ENCODE data around the gene MESP1.

DNA sequence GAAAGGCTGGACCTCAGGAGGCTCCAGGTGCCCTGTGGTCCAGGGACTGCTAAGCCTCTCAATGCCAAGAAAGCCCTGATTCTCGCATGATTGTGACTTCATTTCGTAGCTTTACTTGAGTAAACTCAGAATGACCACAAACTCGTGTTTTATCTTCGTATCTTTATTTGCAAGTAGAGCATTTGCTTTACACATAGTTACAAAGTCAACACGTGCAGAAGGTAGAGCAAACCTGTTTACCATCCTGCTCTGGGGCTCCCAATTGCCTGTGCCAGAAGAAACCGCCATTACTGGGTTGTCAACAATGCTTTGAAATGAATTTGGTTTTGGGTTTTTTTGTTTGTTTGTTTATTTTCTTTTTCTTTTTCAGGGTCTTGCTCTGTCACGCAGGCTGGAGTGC is 5.8 kb upstream of the MESP1 start:
- TF ChIP-seq, protein P1, sequence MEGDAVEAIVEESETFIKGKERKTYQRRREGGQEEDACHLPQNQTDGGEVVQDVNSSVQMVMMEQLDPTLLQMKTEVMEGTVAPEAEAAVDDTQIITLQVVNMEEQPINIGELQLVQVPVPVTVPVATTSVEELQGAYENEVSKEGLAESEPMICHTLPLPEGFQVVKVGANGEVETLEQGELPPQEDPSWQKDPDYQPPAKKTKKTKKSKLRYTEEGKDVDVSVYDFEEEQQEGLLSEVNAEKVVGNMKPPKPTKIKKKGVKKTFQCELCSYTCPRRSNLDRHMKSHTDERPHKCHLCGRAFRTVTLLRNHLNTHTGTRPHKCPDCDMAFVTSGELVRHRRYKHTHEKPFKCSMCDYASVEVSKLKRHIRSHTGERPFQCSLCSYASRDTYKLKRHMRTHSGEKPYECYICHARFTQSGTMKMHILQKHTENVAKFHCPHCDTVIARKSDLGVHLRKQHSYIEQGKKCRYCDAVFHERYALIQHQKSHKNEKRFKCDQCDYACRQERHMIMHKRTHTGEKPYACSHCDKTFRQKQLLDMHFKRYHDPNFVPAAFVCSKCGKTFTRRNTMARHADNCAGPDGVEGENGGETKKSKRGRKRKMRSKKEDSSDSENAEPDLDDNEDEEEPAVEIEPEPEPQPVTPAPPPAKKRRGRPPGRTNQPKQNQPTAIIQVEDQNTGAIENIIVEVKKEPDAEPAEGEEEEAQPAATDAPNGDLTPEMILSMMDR (conservative IDR thresholded peaks at IDR 0.05; ENCODE audit: low read depth, low read length), result no peak
- TF ChIP-seq CEBPB (IDR thresholded peaks at IDR 0.05; ENCODE audit: low read depth, low read length) (no peak), FOS (IDR thresholded peaks at IDR 0.05; ENCODE audit: low read depth, low read length) (no peak), RAD21 (IDR thresholded peaks at IDR 0.05; ENCODE audit: low read length) (no peak), CHD1 (IDR thresholded peaks at IDR 0.05; ENCODE audit: low read depth, low read length) (no peak)
